Cerebellar nuclear complex (tissue), 1 donor: ENCODE results near the gene CSMD2.

ENCODE experiments used
- DNase-seq, 2 experiments: peaks; one replicate each; lab custom pipeline; 2025; lab: John Stamatoyannopoulos, UW

CSMD2 gene

GRCh38 chr1:33819290-33819912, 345.6 kb downstream of the CSMD2 start:
- DNase-seq: no peak

DNA sequence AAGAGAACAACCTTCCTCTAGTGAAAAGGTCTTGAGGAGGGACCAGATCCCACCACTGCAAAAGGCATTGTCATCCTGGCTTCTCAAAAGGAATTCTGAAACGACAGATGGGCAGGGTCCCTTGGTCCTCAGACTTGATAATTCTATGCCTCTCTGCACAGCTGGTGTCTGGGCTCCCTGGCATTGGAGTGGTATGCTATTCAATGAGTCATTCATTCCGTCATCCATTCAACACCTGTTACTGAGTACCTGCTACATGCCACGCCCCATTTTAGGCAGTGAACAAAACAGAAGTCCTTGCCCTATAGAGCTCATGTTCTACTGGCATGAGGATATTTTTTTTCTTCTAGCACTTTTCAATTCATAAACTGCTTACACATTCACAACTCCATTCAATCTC, 347.0 kb downstream of the CSMD2 start:
- no peak for DNase-seq

- no peak for DNase-seq
These were observed 350.0 kb downstream of the CSMD2 start for GRCh38 chr1:33815061-33815460.

- DNase-seq: no peak
These were observed 350.9 kb downstream of the CSMD2 start for GRCh38 chr1:33814166-33814565.

- no peak for DNase-seq
These were observed 354.5 kb downstream of the CSMD2 start for GRCh38 chr1:33810571-33810970.

DNA sequence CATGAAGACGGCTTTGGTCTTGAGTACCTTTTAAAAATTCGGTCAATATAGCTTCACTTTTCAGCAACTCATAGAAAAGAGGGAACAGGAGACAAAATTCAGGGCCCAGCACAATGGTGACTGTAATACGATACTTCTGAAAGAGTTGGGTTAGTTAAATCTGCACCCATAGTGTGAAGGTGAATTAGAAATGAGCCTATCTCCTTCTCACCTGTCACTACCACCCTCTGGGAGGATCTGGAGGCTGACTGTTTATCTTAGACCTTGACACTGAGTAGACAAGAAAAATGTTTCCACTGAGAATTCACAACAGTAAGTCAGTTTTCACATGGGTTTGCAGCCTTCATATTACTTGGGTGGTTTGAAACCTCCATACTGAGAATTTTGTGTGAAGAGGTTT, 359.0 kb downstream of the CSMD2 start:
- DNase-seq: no peak

- no peak for DNase-seq
These were observed 362.8 kb downstream of the CSMD2 start for GRCh38 chr1:33802268-33802667.

DNA sequence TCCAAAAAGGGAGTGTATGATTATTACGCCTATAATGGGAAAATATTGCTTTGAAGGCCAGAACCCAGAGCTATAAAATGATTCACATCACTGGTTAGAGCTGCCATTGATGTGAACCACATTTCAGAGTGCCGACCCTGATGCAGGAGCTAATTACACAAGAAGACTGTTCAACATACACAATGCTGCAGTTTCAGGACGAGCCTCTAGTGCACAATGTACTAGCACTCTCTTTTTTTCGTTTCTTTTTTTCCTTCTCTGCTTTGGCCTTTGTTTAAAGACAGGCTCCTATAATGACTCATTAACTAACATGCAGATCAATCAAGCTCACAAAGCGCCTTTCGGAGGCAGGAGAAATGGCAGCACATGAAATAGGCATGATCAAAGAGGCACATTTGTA, 367.2 kb downstream of the CSMD2 start:
- no peak for DNase-seq

DNA sequence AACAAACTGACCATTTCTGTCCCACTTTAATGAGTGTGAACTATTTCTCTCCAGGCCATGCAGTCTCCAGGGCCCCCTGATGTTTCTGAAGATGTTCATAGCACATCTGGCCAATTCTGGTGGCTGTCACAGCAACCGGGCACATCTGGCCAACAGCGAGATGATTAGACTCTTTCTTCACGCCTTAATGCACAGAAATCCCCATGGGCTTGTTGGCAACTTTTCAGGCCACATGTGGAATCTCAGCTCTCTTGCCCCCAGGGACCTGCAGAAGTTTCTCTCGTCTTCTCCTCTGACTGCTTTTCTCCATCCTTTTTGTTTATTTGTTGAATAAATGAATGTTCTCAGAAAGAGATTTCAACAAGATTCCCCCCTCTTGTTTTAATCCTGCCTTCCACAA, 372.4 kb downstream of the CSMD2 start:
- DNase-seq: no peak

DNA sequence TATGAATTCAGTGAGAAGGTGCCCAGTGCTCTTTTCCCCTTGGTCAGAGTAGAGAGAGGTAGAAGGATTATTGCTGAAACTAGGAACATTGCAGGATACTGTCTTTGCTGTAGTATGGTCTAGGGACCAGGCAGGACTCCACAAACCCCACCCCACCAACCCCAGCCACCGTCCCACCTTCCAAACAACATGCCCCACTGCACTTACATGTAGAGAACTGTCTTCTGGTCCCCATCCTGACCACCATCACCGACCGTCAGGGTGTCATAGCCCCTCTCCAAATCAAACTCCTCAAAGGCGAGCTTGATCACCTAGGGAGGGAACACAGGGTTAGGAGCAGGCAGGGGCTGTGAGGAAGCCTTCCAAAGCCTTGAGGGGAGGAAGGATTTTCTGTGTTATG, 372.8 kb downstream of the CSMD2 start:
- DNase-seq: no peak

GRCh38 chr1:33791251-33791650, 373.8 kb downstream of the CSMD2 start:
- no peak for DNase-seq

DNA sequence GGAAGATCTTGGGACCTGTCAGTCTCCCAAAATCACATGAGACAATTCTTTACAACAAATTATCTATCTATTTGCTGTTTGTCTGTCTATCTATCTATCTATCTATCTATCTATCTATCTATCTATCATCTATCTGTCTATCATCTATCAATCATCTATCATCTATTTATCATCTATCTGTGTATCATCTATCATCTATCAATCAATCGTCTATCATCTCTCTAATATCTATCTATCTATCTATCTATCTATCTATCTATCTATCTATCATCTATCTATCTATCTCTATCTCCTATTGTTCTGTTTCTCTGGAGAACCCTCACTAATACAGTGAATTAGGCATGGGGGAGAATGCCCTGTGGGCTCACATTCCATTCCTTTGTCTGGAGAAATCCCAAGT, 374.5 kb downstream of the CSMD2 start:
- DNase-seq: no peak

GRCh38 chr1:33784876-33785275, 380.2 kb downstream of the CSMD2 start:
- DNase-seq: no peak

- DNase-seq: no peak
These were observed 382.3 kb downstream of the CSMD2 start for GRCh38 chr1:33782776-33783175.

- no peak for DNase-seq
These were observed 383.4 kb downstream of the CSMD2 start for GRCh38 chr1:33781652-33782051.

DNA sequence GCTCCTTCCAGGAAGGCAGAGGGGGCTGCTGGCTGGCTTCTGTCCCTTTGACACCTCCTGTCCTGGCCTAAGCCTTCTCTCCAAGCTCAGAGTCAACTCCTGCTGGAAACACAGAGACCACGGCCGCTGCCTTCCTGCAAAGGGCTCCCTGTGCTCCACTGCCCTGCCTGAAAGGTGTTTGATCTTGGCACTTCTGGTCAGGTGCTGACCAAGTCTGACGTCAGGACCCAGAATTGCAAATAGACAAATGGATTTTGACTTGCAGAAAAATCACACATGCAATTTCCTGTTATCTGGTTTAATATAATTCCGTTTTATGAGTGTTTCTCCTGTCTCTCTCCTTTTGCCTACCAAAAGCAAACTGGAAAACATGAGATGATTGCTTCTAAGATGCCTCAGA, 387.7 kb downstream of the CSMD2 start:
- no peak for DNase-seq

DNA sequence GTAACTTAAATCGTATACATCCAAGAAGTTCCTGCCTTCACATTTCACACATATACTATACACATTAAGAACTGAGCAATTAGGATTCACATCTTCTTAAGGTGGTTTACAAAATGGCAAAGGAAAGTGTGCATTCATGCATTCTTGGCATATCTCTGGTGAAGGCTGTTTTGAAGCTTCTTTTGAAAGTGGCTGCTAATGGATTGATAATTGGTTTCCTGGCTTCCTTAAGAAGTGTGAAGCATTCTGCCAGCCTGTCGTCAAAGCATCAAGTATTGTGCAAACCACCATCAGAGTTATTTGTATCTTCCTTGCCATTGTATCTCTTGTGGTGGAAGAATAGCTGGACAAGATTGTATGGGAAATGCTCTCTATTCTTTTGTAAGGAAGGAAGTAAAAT, 396.2 kb downstream of the CSMD2 start:
- no peak for DNase-seq

GRCh38 chr1:33768106-33768505, 396.9 kb downstream of the CSMD2 start:
- no peak for DNase-seq

GRCh38 chr1:33764149-33764548, 400.9 kb downstream of the CSMD2 start:
- no peak for DNase-seq

DNA sequence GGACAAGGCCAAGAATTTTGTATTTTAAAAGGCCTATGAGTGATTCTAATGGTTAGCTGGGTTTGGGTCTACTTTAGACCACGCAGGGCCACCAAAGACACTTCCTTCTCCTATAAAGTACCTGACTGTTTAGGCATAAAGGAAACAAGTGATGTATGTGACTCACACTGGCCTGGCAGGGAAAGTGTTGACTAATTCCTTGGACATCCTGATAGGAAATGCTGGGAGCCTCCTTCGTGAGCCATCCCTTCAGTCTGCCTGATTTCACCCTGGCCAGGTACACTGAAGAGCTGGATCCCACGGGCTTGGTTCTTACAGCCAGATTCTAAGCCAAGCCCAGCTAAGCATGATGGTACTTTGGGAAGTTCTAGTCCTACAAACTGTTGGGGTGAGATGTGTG, 401.6 kb downstream of the CSMD2 start:
- DNase-seq: no peak

DNA sequence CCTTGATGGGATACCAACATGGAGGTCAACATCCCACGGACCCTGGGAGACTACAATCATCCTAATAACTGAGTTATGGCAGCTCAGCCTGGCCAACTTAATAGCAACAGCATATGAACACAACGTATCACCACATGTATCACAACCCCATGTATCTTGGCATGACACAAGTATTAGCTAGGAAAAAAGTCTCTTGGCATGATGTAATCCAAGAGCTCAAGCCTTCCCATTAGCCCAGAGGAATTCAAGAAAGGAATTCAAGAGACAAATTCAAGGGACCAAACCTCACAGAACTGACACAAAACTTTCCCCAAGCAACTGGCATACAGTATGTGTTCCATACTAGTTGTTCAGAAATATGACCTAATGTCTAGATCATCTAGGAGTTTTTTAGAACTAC, 402.1 kb downstream of the CSMD2 start:
- DNase-seq: no peak

- DNase-seq: no peak
These were observed 402.8 kb downstream of the CSMD2 start for GRCh38 chr1:33762109-33762830.

DNA sequence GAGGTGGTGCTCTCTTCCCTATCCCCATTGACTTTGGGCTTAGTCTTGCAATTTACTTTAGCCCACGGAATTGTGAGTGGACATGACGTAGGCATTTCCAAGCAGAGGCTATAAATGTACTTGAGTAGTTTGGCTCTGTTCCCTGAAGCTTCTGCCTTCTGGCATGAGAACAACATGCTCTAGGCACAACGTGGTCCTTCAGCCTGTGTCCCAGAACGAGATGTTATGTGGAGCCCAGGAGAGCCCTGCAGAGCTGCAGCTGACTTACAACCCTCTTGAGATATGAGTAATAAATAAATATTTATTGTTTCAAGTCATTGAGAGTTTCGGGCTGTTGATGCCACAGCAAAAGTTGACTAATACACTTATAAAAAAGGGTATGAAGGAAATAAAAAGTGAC, 406.3 kb downstream of the CSMD2 start:
- DNase-seq: no peak
